ENCODE data around the gene ARHGEF19. TPM values are rescaled to one million over a fixed set of nuclear protein-coding genes. Genes with fewer than 3 reads are reported as not detected.

ARHGEF19 gene
- total RNA-seq, 1 donor from 2014 or later, result 5.7 TPM

- Mint-ChIP-seq H3K27ac (ENCODE audit: unreplicated experiment) (no peak overlapping the region), H3K27me3 (ENCODE audit: low read depth, unreplicated experiment) (no peaks in the 10 kb centered on the region), H3K36me3 (ENCODE audit: low read depth, unreplicated experiment) (peaks cover 2% of the 10 kb centered on the region), H3K4me3 (ENCODE audit: unreplicated experiment) (no peak overlapping the region), H3K4me1 (ENCODE audit: low read depth, unreplicated experiment) (peaks cover 9% of the 10 kb centered on the region), H3K9me3 (ENCODE audit: unreplicated experiment) (no peaks in the 10 kb centered on the region)
- Histone ChIP-seq H3K4me3 (ENCODE audit: insufficient read depth, low read depth, low read length) (no peak overlapping the region), H3K36me3 (ENCODE audit: insufficient read depth, low read length) (peaks cover 4% of the 10 kb centered on the region), H3K4me2 (ENCODE audit: low read length) (no peak overlapping the region), H3K9me3 (ENCODE audit: insufficient read depth, low read depth, low read length) (no peaks in the 10 kb centered on the region), H3K27ac (ENCODE audit: low read depth, low read length) (no peak overlapping the region), H2AFZ (ENCODE audit: low read depth, low read length) (no peak overlapping the region), H4K20me1 (ENCODE audit: insufficient read depth, low read length) (peaks cover 9% of the 10 kb centered on the region), H3K9ac (ENCODE audit: low read length) (no peak overlapping the region), H3K4me1 (ENCODE audit: insufficient read depth, low read length) (peaks cover 12% of the 10 kb centered on the region), H3K27me3 (ENCODE audit: insufficient read depth, low read length) (no peaks in the 10 kb centered on the region), H3K79me2 (ENCODE audit: insufficient read depth, low read length) (no peaks in the 10 kb centered on the region)
- DNase-seq (ENCODE audit: low read depth) (peak; percentile 49), FAIRE-seq (peak; percentile 63)
- TF ChIP-seq CTCF (IDR thresholded peaks at IDR 0.05; ENCODE audit: insufficient read depth, low read depth, low read length) (peak; percentile 84), EZH2 (IDR thresholded peaks at IDR 0.05; ENCODE audit: insufficient read depth, low read length) (no peak)
These were observed 31.6 kb upstream of the ARHGEF19 start for GRCh38 chr1:16243936-16244649.

- FAIRE-seq, result no peak
- H3K27ac Mint-ChIP-seq (ENCODE audit: unreplicated experiment), result no peak overlapping the region
- no peak overlapping the region for H3K27ac ChIP-seq (ENCODE audit: low read depth, low read length)
- H3K9ac ChIP-seq (ENCODE audit: low read length), result no peak overlapping the region
- no peak for TF ChIP-seq CTCF (IDR thresholded peaks at IDR 0.05; ENCODE audit: insufficient read depth, low read depth, low read length)
- no peak for TF ChIP-seq EZH2 (IDR thresholded peaks at IDR 0.05; ENCODE audit: insufficient read depth, low read length)
- H3K9me3 Mint-ChIP-seq (ENCODE audit: unreplicated experiment), result no peaks in the 10 kb centered on the region
- H3K9me3 ChIP-seq (ENCODE audit: insufficient read depth, low read depth, low read length), result no peaks in the 10 kb centered on the region
- H3K36me3 ChIP-seq (ENCODE audit: insufficient read depth, low read length), result peaks cover 4% of the 10 kb centered on the region
- H3K27me3 Mint-ChIP-seq (ENCODE audit: low read depth, unreplicated experiment), result no peaks in the 10 kb centered on the region
- H4K20me1 ChIP-seq (ENCODE audit: insufficient read depth, low read length), result peaks cover 3% of the 10 kb centered on the region
- DNase-seq (ENCODE audit: low read depth), result no peak
- H3K36me3 Mint-ChIP-seq (ENCODE audit: low read depth, unreplicated experiment), result no peaks in the 10 kb centered on the region
- no peak overlapping the region for H2AFZ ChIP-seq (ENCODE audit: low read depth, low read length)
- no peaks in the 10 kb centered on the region for H3K27me3 ChIP-seq (ENCODE audit: insufficient read depth, low read length)
- H3K4me3 Mint-ChIP-seq (ENCODE audit: unreplicated experiment), result no peak overlapping the region
- peaks cover 2% of the 10 kb centered on the region for H3K4me1 Mint-ChIP-seq (ENCODE audit: low read depth, unreplicated experiment)
- no peak overlapping the region for H3K4me3 ChIP-seq (ENCODE audit: insufficient read depth, low read depth, low read length)
- no peaks in the 10 kb centered on the region for H3K79me2 ChIP-seq (ENCODE audit: insufficient read depth, low read length)
- no peak overlapping the region for H3K4me2 ChIP-seq (ENCODE audit: low read length)
- H3K4me1 ChIP-seq (ENCODE audit: insufficient read depth, low read length), result peaks cover 3% of the 10 kb centered on the region
These were observed 30.8 kb upstream of the ARHGEF19 start for GRCh38 chr1:16243215-16243610.

- Histone ChIP-seq H3K79me2 (ENCODE audit: insufficient read depth, low read length) (no peaks in the 10 kb centered on the region), H3K36me3 (ENCODE audit: insufficient read depth, low read length) (peaks cover 4% of the 10 kb centered on the region), H4K20me1 (ENCODE audit: insufficient read depth, low read length) (no peaks in the 10 kb centered on the region), H3K4me3 (ENCODE audit: insufficient read depth, low read depth, low read length) (no peak overlapping the region), H3K4me1 (ENCODE audit: insufficient read depth, low read length) (peaks cover 1% of the 10 kb centered on the region), H2AFZ (ENCODE audit: low read depth, low read length) (no peak overlapping the region), H3K27ac (ENCODE audit: low read depth, low read length) (no peak overlapping the region), H3K9me3 (ENCODE audit: insufficient read depth, low read depth, low read length) (no peaks in the 10 kb centered on the region), H3K9ac (ENCODE audit: low read length) (no peak overlapping the region), H3K27me3 (ENCODE audit: insufficient read depth, low read length) (no peaks in the 10 kb centered on the region), H3K4me2 (ENCODE audit: low read length) (no peak overlapping the region)
- no peaks in the 10 kb centered on the region for H3K27me3 Mint-ChIP-seq (ENCODE audit: low read depth, unreplicated experiment)
- H3K9me3 Mint-ChIP-seq (ENCODE audit: unreplicated experiment), result no peaks in the 10 kb centered on the region
- no peak overlapping the region for H3K27ac Mint-ChIP-seq (ENCODE audit: unreplicated experiment)
- no peak for TF ChIP-seq EZH2 (IDR thresholded peaks at IDR 0.05; ENCODE audit: insufficient read depth, low read length)
- no peak for TF ChIP-seq CTCF (IDR thresholded peaks at IDR 0.05; ENCODE audit: insufficient read depth, low read depth, low read length)
- FAIRE-seq, result no peak
- no peak for DNase-seq (ENCODE audit: low read depth)
- H3K4me1 Mint-ChIP-seq (ENCODE audit: low read depth, unreplicated experiment), result peaks cover 2% of the 10 kb centered on the region
- H3K4me3 Mint-ChIP-seq (ENCODE audit: unreplicated experiment), result no peak overlapping the region
- no peaks in the 10 kb centered on the region for H3K36me3 Mint-ChIP-seq (ENCODE audit: low read depth, unreplicated experiment)
These were observed 30.2 kb upstream of the ARHGEF19 start for GRCh38 chr1:16242556-16243214.
